Measurements from ENCODE around the gene NXPH3.

- TF ChIP-seq PPARA (CRISPR knock-in tag; IDR thresholded peaks at IDR 0.05; ENCODE audit: borderline replicate concordance), result no peak
- TF ChIP-seq ZNF8 (CRISPR knock-in tag; IDR thresholded peaks at IDR 0.05), result no peak
- TF ChIP-seq ZNF565 (CRISPR knock-in tag; conservative IDR thresholded peaks at IDR 0.05; ENCODE audit: low read depth), result no peak
- TF ChIP-seq PATZ1 (CRISPR knock-in tag; IDR thresholded peaks at IDR 0.05; ENCODE audit: borderline replicate concordance), result no peak
- no peak for TF ChIP-seq TCF4 (CRISPR knock-in tag; IDR thresholded peaks at IDR 0.05; ENCODE audit: borderline replicate concordance)
- TF ChIP-seq RARB (CRISPR knock-in tag; IDR thresholded peaks at IDR 0.05), result no peak
Measured at GRCh38 chr17:49548506-49549310, 27.0 kb upstream of the NXPH3 start.
